ENCODE data around the gene TMEM131. TPM values are rescaled to one million over a fixed set of nuclear protein-coding genes. Genes with fewer than 3 reads are reported as not detected.

The TMEM131 gene
- polyA plus RNA-seq, 3 donors, result 7.0 to 23.6 (median 8.2) TPM

- Histone ChIP-seq H3K36me3 (replicated peaks in 1 of 2; ENCODE audit: control insufficient read depth in 1 of 2, insufficient read depth in 2 of 2, low read length in 2 of 2) (peaks cover 4 to 28% of the 10 kb centered on the region in 2 donors), H3K9me3 (replicated peaks in 1 of 2; ENCODE audit: control insufficient read depth in 1 of 2, insufficient read depth in 1 of 2, low read length in 2 of 2) (no peaks in the 10 kb centered on the region), H3K79me2 (ENCODE audit: insufficient read depth, low read length) (peaks cover 57% of the 10 kb centered on the region), H3K27me3 (ENCODE audit: control insufficient read depth in 2 of 2, insufficient read depth in 2 of 2, low read length in 2 of 2) (no peaks in the 10 kb centered on the region), H3K4me1 (ENCODE audit: control insufficient read depth in 1 of 2, insufficient read depth in 2 of 2, low read length in 2 of 2) (peaks cover 26 to 32% of the 10 kb centered on the region in 2 donors), H3K4me2 (replicated peaks; ENCODE audit: extremely low read depth, low read length, poor library complexity, severe bottlenecking) (no peak overlapping the region), H3K4me3 (replicated peaks in 1 of 3; ENCODE audit: low read depth in 2 of 3, low read length in 3 of 3) (no peak overlapping the region), H3K9ac (ENCODE audit: insufficient read depth, low read length, poor library complexity, severe bottlenecking) (no peak overlapping the region), H2AFZ (ENCODE audit: insufficient read depth, low read depth, low read length, poor library complexity, severe bottlenecking) (no peak overlapping the region), H3K27ac (ENCODE audit: low read depth in 1 of 2, low read length in 2 of 2) (peak overlapping the region in 1 of 2 donors; percentile 61), H4K20me1 (ENCODE audit: insufficient read depth, low read length) (peaks cover 86% of the 10 kb centered on the region)
- no peaks in the 10 kb centered on the region for H3K27me3 Mint-ChIP-seq (ENCODE audit: low read depth in 3 of 3)
- intact Hi-C loops (cut with micrococcal nuclease), result loop anchor here in 1 of 2 donors (10.0 kb wide), 1 partner anchor 174 kb away; the partner anchor contains the start of gene VWA3B
- peak overlapping the region in 1 of 2 donors; percentile 12 for H3K4me3 Mint-ChIP-seq
- TF ChIP-seq, protein P1, sequence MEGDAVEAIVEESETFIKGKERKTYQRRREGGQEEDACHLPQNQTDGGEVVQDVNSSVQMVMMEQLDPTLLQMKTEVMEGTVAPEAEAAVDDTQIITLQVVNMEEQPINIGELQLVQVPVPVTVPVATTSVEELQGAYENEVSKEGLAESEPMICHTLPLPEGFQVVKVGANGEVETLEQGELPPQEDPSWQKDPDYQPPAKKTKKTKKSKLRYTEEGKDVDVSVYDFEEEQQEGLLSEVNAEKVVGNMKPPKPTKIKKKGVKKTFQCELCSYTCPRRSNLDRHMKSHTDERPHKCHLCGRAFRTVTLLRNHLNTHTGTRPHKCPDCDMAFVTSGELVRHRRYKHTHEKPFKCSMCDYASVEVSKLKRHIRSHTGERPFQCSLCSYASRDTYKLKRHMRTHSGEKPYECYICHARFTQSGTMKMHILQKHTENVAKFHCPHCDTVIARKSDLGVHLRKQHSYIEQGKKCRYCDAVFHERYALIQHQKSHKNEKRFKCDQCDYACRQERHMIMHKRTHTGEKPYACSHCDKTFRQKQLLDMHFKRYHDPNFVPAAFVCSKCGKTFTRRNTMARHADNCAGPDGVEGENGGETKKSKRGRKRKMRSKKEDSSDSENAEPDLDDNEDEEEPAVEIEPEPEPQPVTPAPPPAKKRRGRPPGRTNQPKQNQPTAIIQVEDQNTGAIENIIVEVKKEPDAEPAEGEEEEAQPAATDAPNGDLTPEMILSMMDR (IDR thresholded peaks at IDR 0.05), result no peak
- DNase-seq, result peak in 1 of 3 donors; percentile 21
- peaks cover 28 to 44% of the 10 kb centered on the region in 2 donors for H3K36me3 Mint-ChIP-seq
- 100% methylated on average over 3 of the region's 9 CpGs for WGBS (ENCODE audit: insufficient coverage)
- H3K9me3 Mint-ChIP-seq, result no peaks in the 10 kb centered on the region
- peak overlapping the region; percentile 52 to 88 (median 86) for H3K27ac Mint-ChIP-seq
- peaks cover 49% of the 10 kb centered on the region for H3K4me1 Mint-ChIP-seq
Measured at GRCh38 chr2:97910403-97911205, 85.1 kb downstream of the TMEM131 start.

- no peaks in the 10 kb centered on the region for H3K27me3 ChIP-seq (ENCODE audit: control insufficient read depth in 2 of 2, insufficient read depth in 2 of 2, low read length in 2 of 2)
- no peak overlapping the region for H3K9ac ChIP-seq (ENCODE audit: insufficient read depth, low read length, poor library complexity, severe bottlenecking)
- H3K4me2 ChIP-seq (replicated peaks; ENCODE audit: extremely low read depth, low read length, poor library complexity, severe bottlenecking), result no peak overlapping the region
- no peak overlapping the region for H3K4me3 ChIP-seq (replicated peaks in 1 of 3; ENCODE audit: low read depth in 2 of 3, low read length in 3 of 3)
- peaks cover 49% of the 10 kb centered on the region for H3K4me1 Mint-ChIP-seq
- H3K4me3 Mint-ChIP-seq, result no peak overlapping the region
- H3K9me3 ChIP-seq (replicated peaks in 1 of 2; ENCODE audit: control insufficient read depth in 1 of 2, insufficient read depth in 1 of 2, low read length in 2 of 2), result no peaks in the 10 kb centered on the region
- peaks cover 35% of the 10 kb centered on the region for H3K79me2 ChIP-seq (ENCODE audit: insufficient read depth, low read length)
- intact Hi-C loops (cut with micrococcal nuclease), result no loop called here
- no peaks in the 10 kb centered on the region for H3K27me3 Mint-ChIP-seq (ENCODE audit: low read depth in 3 of 3)
- DNase-seq, result no peak
- TF ChIP-seq, protein P1 (IDR thresholded peaks at IDR 0.05), result no peak
- H3K36me3 Mint-ChIP-seq, result peaks cover 40 to 46% of the 10 kb centered on the region in 2 donors
- H3K4me1 ChIP-seq (ENCODE audit: control insufficient read depth in 1 of 2, insufficient read depth in 2 of 2, low read length in 2 of 2), result peaks cover 26 to 32% of the 10 kb centered on the region in 2 donors
- H4K20me1 ChIP-seq (ENCODE audit: insufficient read depth, low read length), result peaks cover 70% of the 10 kb centered on the region
- peak overlapping the region in 1 of 2 donors; percentile 23 for H3K27ac ChIP-seq (ENCODE audit: low read depth in 1 of 2, low read length in 2 of 2)
- H3K9me3 Mint-ChIP-seq, result no peaks in the 10 kb centered on the region
- H3K27ac Mint-ChIP-seq, result peak overlapping the region in 3 of 7 donors; percentile 9 to 56 (median 49)
- H3K36me3 ChIP-seq (replicated peaks in 1 of 2; ENCODE audit: control insufficient read depth in 1 of 2, insufficient read depth in 2 of 2, low read length in 2 of 2), result peaks cover 4 to 38% of the 10 kb centered on the region in 2 donors
- H2AFZ ChIP-seq (ENCODE audit: insufficient read depth, low read depth, low read length, poor library complexity, severe bottlenecking), result no peak overlapping the region
- 100% methylated on average over 5 of the region's 6 CpGs for WGBS (ENCODE audit: insufficient coverage)
Measured at GRCh38 chr2:97908208-97908676, 87.5 kb downstream of the TMEM131 start.
